GM12878 (cell line): Measurements from ENCODE around the gene ZNF701. TPM values are rescaled to one million over a fixed set of nuclear protein-coding genes. Genes with fewer than 3 reads are reported as not detected.

Experiments used
- ATF7 ChIP-seq: fragments of 450-650 bp; IDR thresholded peaks from 2 replicates; pipeline ENCODE4 v1.6.1; 2016; ENCODE audit warnings: low read depth, mild to moderate bottlenecking
- BACH1 ChIP-seq: fragments of 450-650 bp; IDR thresholded peaks from 2 replicates; pipeline ENCODE4 v1.6.1; 2017; ENCODE audit warnings: mild to moderate bottlenecking, borderline replicate concordance
- BRCA1 ChIP-seq: IDR thresholded peaks from 2 replicates; pipeline ENCODE4 v1.6.1; 2011; ENCODE audit warnings: low read depth, low read length, improper control_type of control experiment
- CHD1 ChIP-seq: IDR thresholded peaks from 2 replicates; pipeline ENCODE4 v1.6.1; 2012; ENCODE audit warnings: low read depth, low read length, improper control_type of control experiment
- CHD2 ChIP-seq: IDR thresholded peaks from 2 replicates; pipeline ENCODE4 v1.6.1; 2011; ENCODE audit warnings: low read depth, low read length, improper control_type of control experiment, borderline replicate concordance
- EED ChIP-seq: sonication (generic); IDR thresholded peaks from 2 replicates; pipeline ENCODE4 v1.6.1; 2016; ENCODE audit warnings: antibody characterized with exemption, low read depth
- GABPA ChIP-seq: IDR thresholded peaks from 2 replicates; pipeline ENCODE4 v1.6.1; 2014; ENCODE audit warnings: antibody characterized with exemption, low read depth, mild to moderate bottlenecking, inconsistent platforms
- IKZF1 ChIP-seq: fragments of 450-650 bp; conservative IDR thresholded peaks from 2 replicates; pipeline ENCODE4 v1.6.1; 2017; ENCODE audit warnings: antibody characterized with exemption, mild to moderate bottlenecking
- KLF5 ChIP-seq: fragments of 450-650 bp; IDR thresholded peaks from 2 replicates; pipeline ENCODE4 v1.6.1; 2014; ENCODE audit warnings: mild to moderate bottlenecking; ENCODE audit not compliant: partially characterized antibody
- MAX ChIP-seq: IDR thresholded peaks from 2 replicates; pipeline ENCODE4 v1.6.1; 2012; ENCODE audit warnings: low read depth, low read length, improper control_type of control experiment
- MYB ChIP-seq: fragments of 150-350 bp; IDR thresholded peaks from 2 replicates; pipeline ENCODE4 v1.6.1; 2014; ENCODE audit warnings: mild to moderate bottlenecking, low read depth, low read length, borderline replicate concordance
- NBN ChIP-seq: fragments of 450-650 bp; IDR thresholded peaks from 2 replicates; pipeline ENCODE4 v1.6.1; 2016
- NFXL1 ChIP-seq: fragments of 450-650 bp; IDR thresholded peaks from 2 replicates; pipeline ENCODE4 v1.6.1; 2017; ENCODE audit warnings: antibody characterized with exemption, mild to moderate bottlenecking, borderline replicate concordance
- RAD21 ChIP-seq: IDR thresholded peaks from 2 replicates; pipeline ENCODE4 v1.6.1; 2011; ENCODE audit warnings: mild to moderate bottlenecking, low read depth, low read length, moderate library complexity; ENCODE audit not compliant: insufficient read depth
- SMAD5 ChIP-seq: IDR thresholded peaks from 2 replicates; pipeline ENCODE4 v1.6.1; 2016; ENCODE audit warnings: antibody characterized with exemption, low read depth
- SPI1 ChIP-seq: IDR thresholded peaks from 2 replicates; pipeline ENCODE4 v1.6.1; 2011; ENCODE audit warnings: low read depth, mild to moderate bottlenecking, low read length, moderate library complexity, borderline replicate concordance; ENCODE audit not compliant: insufficient read depth
- STAT3 ChIP-seq: IDR thresholded peaks from 2 replicates; pipeline ENCODE4 v1.6.1; 2011; ENCODE audit warnings: low read depth, low read length, improper control_type of control experiment
- SUZ12 ChIP-seq: fragments of 200-600 bp; sonication (generic); IDR thresholded peaks from one replicate; pipeline ENCODE4 v1.6.1; 2018; ENCODE audit warnings: antibody characterized with exemption, mild to moderate bottlenecking; ENCODE audit not compliant: unreplicated experiment
- ZBED1 ChIP-seq: IDR thresholded peaks from 2 replicates; pipeline ENCODE4 v1.6.1; 2016; ENCODE audit warnings: borderline replicate concordance
- ZNF24 ChIP-seq: fragments of 450-650 bp; IDR thresholded peaks from 2 replicates; pipeline ENCODE4 v1.6.1; 2017; ENCODE audit warnings: antibody characterized with exemption, mild to moderate bottlenecking
- ZNF592 ChIP-seq: fragments of 450-650 bp; IDR thresholded peaks from 2 replicates; pipeline ENCODE4 v1.6.1; 2017; ENCODE audit warnings: mild to moderate bottlenecking, moderate library complexity
- ZNF687 ChIP-seq: fragments of 450-650 bp; IDR thresholded peaks from 2 replicates; pipeline ENCODE4 v1.6.1; 2017; ENCODE audit warnings: mild to moderate bottlenecking, moderate library complexity
- polyA plus RNA-seq, 11 experiments: library from polyadenylated mRNA; depleted of rRNA in 4 of 11; unstranded in 6 of 11; stranded (reverse) in 5 of 11; fragments of >200 nt; fragmentation: Nextera tagmentation in 4 of 11; fragmentation: Illumina TruSeq in 1 of 11; extraction: Ambion mirVana in 4 of 11; extraction: Trizol in 1 of 11; gene quantifications; 1 replicate in 1 of 11; 2 replicates in 10 of 11; pipeline versions ENCODE4 v1.2.1 to v1.2.3, GENCODE V29; 2011 to 2016; ENCODE audit warnings: inconsistent platforms in 2 of 11, missing spikeins in 2 of 11, low read depth in 1 of 11
- total RNA-seq, 4 experiments: library from RNA; depleted of rRNA in 3 of 4; stranded (reverse); fragments of >200 nt in 3 of 4; fragmentation: Illumina TruSeq in 1 of 4; extraction: Trizol in 1 of 4; gene quantifications; 2 replicates each; pipeline versions ENCODE4 v1.2.1 to v1.2.3, GENCODE V29; 2013 to 2021

Gene ZNF701
- total and polyA plus RNA-seq, 10 of the 15 experiments (the other 5 are each of a cell fraction or from before 2014, with no cell fraction given): 3.1 to 18.1 (median 8.0) TPM

GRCh38 chr19:52535771-52536447, 34.2 kb upstream of the ZNF701 start (continued):
- TF ChIP-seq SPI1: no peak
- no peak for TF ChIP-seq BRCA1
- TF ChIP-seq GABPA: peak; percentile 64; the same call in 1 of the 2 replicates
- no peak for TF ChIP-seq STAT3
- TF ChIP-seq MAX: peak; percentile 41
- TF ChIP-seq NBN: peak; percentile 78
- peak; percentile 50 for TF ChIP-seq ATF7
- no peak for TF ChIP-seq BACH1
- peak; percentile 46; the same call in 1 of the 2 replicates for TF ChIP-seq IKZF1
- no peak for TF ChIP-seq ZBED1
- TF ChIP-seq RAD21: no peak
- no peak for TF ChIP-seq ZNF592
- peak; percentile 59; the same call in 1 of the 2 replicates for TF ChIP-seq ZNF687
- no peak for TF ChIP-seq ZNF24
- TF ChIP-seq MYB: no peak
- TF ChIP-seq KLF5: peak; percentile 53
- TF ChIP-seq NFXL1: no peak
- TF ChIP-seq EED: no peak
- TF ChIP-seq CHD2: no peak
- no peak for TF ChIP-seq SUZ12
- no peak for TF ChIP-seq CHD1
- TF ChIP-seq SMAD5: no peak
